Activated CD4-positive, alpha-beta T cell treated with anti-CD3 and anti-CD28 coated beads, Interleukin-2, amount 50 U/mL, for 16 hours (primary cell): ENCODE results near the gene HLX.

ENCODE experiments used
- DNase-seq: peaks from one replicate; pipeline ENCODE4 v3.0.0-alpha.2; 2020

HLX gene

GRCh38 chr1:220882061-220882891, 3.0 kb downstream of the HLX start:
- DNase-seq, result no peak

GRCh38 chr1:220884109-220884980, 5.1 kb downstream of the HLX start:
- no peak for DNase-seq

GRCh38 chr1:220884981-220885918, 6.0 kb downstream of the HLX start:
- no peak for DNase-seq

GRCh38 chr1:220885971-220886370, 6.7 kb downstream of the HLX start:
- DNase-seq, result no peak

GRCh38 chr1:220886470-220887201, 7.4 kb downstream of the HLX start:
- no peak for DNase-seq

GRCh38 chr1:220887202-220887519, 7.9 kb downstream of the HLX start:
- DNase-seq, result no peak

- DNase-seq, result no peak
Measured at GRCh38 chr1:220887520-220888416, 8.5 kb downstream of the HLX start.

GRCh38 chr1:220888417-220888986, 9.3 kb downstream of the HLX start:
- no peak for DNase-seq

- DNase-seq, result no peak
Measured at GRCh38 chr1:220889333-220889732, 10.1 kb downstream of the HLX start.

- no peak for DNase-seq
Measured at GRCh38 chr1:220889848-220890287, 10.6 kb downstream of the HLX start.

- DNase-seq, result no peak
Measured at GRCh38 chr1:220890602-220891001, 11.4 kb downstream of the HLX start.

GRCh38 chr1:220891224-220892085, 12.2 kb downstream of the HLX start:
- DNase-seq, result no peak

- no peak for DNase-seq
Measured at GRCh38 chr1:220892086-220892376, 12.8 kb downstream of the HLX start.

- no peak for DNase-seq
Measured at GRCh38 chr1:220892997-220893700, 13.9 kb downstream of the HLX start.

- DNase-seq, result no peak
Measured at GRCh38 chr1:220893701-220894024, 14.4 kb downstream of the HLX start.

- DNase-seq, result no peak
Measured at GRCh38 chr1:220894025-220894923, 15.0 kb downstream of the HLX start.

- no peak for DNase-seq
Measured at GRCh38 chr1:220894924-220895256, 15.6 kb downstream of the HLX start.

GRCh38 chr1:220895412-220895946, 16.2 kb downstream of the HLX start:
- DNase-seq, result no peak
